Suprapubic skin (tissue), 4 donors: ENCODE results near the gene EME1. TPM values are rescaled to one million over a fixed set of nuclear protein-coding genes. Genes with fewer than 3 reads are reported as not detected.
A peak's percentile ranks its signal among the peaks of the same experiment; 100 is the strongest.

ENCODE experiments used
- DNase-seq, 2 donors: peaks; one replicate each; pipeline ENCODE4 v3.0.0-alpha.2; 2019; ENCODE audit warnings: low spot score in 2 of 2
- H3K27ac ChIP-seq: fragments of 200-600 bp; sonication (generic); one replicate; pipeline ENCODE4 v1.5.1; 2019
- H3K27me3 ChIP-seq: fragments of 200-600 bp; sonication (generic); one replicate; pipeline ENCODE4 v1.5.1; 2019
- H3K36me3 ChIP-seq: fragments of 200-600 bp; sonication (generic); one replicate; pipeline ENCODE4 v1.5.1; 2019
- H3K4me1 ChIP-seq: fragments of 200-600 bp; sonication (generic); one replicate; pipeline ENCODE4 v1.5.1; 2019
- H3K4me3 ChIP-seq: fragments of 200-600 bp; sonication (generic); one replicate; pipeline ENCODE4 v1.5.1; 2019; ENCODE audit warnings: mild to moderate bottlenecking
- H3K9me3 ChIP-seq: fragments of 200-600 bp; sonication (generic); one replicate; pipeline ENCODE4 v1.5.1; 2019
- EP300 ChIP-seq: sonication (generic); formaldehyde crosslinking; IDR thresholded peaks from one replicate; pipeline ENCODE4 v1.6.1; 2017; ENCODE audit warnings: antibody characterized with exemption
- POLR2A ChIP-seq, 2 donors: fragments of 450-650 bp; IDR thresholded peaks; one replicate each; pipeline ENCODE4 v1.6.1; 2017; ENCODE audit warnings: antibody characterized with exemption in 2 of 2, mild to moderate bottlenecking in 2 of 2, moderate library complexity in 2 of 2
- POLR2AphosphoS5 ChIP-seq, 3 donors: sonication (generic); formaldehyde crosslinking; IDR thresholded peaks; one replicate each; pipeline ENCODE4 v1.6.1; 2017; ENCODE audit warnings: antibody characterized with exemption in 3 of 3
- WGBS: methylation state at CpG from one replicate; pipeline ENCODE4 v1.1.5; 2018; 5-methylcytosine and 5-hydroxymethylcytosine counted together
- total RNA-seq, 4 donors: library from RNA; depleted of rRNA; stranded (reverse); fragments of >200 nt; gene quantifications; one replicate each; pipeline ENCODE4 v1.1.0, GENCODE V29; 2016

EME1 gene
- total RNA-seq, 4 donors from 2014 or later, result 0.39 to 2.5 (median 0.98) TPM

DNA sequence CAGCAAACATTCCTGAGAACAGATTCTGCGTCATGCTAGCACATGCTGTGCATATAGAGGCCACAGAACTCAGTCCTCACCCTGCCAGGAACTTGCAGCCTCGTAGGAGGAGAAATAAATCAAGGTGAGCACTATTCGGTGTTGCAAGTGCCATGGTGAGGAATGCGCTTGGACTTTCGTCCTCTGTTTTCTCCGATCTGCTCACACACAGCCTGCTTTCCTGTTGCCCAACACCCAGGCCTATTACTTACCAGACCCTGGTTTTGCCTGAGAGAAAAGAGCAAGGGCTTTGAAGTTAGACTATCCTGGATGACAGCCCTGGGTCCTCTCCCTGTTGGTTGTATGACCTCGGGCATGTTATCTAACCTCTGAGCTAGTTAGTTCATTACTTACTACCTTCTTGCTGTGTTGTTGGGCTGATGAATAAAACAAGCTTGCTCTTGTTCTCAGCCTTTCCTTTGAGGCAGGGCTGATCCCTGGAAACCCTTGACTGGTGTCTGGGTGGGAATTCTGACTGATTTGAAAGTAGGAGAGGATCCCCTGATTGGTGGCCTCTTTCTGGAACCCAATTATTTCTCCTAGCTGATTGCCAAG is 55.9 kb downstream of the EME1 start:
- TF ChIP-seq POLR2AphosphoS5 (IDR thresholded peaks at IDR 0.05), result peak in 1 of 3 donors; percentile 18
- no peak for TF ChIP-seq POLR2A (IDR thresholded peaks at IDR 0.05)
- Histone ChIP-seq H3K27ac (peak overlapping the region; percentile 84), H3K4me1 (peaks cover 70% of the 10 kb centered on the region), H3K9me3 (no peaks in the 10 kb centered on the region), H3K27me3 (no peaks in the 10 kb centered on the region), H3K4me3 (no peak overlapping the region), H3K36me3 (peaks cover 6% of the 10 kb centered on the region)
- DNase-seq, result no peak
- WGBS, result 47% methylated on average over 7 of the region's 7 CpGs

DNA sequence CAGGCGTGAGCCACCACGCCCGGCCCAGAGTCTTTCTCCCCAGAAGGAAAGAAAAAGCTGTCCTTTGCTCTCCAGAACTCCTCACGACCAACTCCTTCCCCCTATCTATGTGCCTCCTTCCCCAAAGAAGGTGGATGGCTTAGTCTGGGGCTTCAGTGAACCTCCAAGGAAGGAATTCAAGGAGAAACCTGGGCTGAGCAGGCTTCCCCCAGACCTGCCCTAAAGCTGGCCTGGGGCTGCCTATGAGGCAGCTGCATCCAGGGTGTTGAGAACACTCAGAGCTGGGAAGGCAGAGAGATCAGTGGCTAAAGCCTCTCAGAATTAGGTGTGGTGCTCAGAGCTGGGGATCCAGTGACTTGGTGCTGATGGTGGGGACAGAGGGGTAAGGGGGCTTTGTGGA is 56.8 kb downstream of the EME1 start:
- no peak for TF ChIP-seq POLR2AphosphoS5 (IDR thresholded peaks at IDR 0.05)
- no peak for TF ChIP-seq EP300
- WGBS, result 83% methylated on average over 4 of the region's 4 CpGs
- H3K36me3 ChIP-seq, result peaks cover 8% of the 10 kb centered on the region
- no peaks in the 10 kb centered on the region for H3K27me3 ChIP-seq
- H3K4me3 ChIP-seq, result no peak overlapping the region
- H3K9me3 ChIP-seq, result no peaks in the 10 kb centered on the region
- peak overlapping the region; percentile 84 for H3K27ac ChIP-seq
- H3K4me1 ChIP-seq, result peaks cover 63% of the 10 kb centered on the region
- no peak for DNase-seq

Other genes with a start within 250 kb of the EME1 start
- gene SAMD14, start 243.1 kb upstream of the EME1 start, total RNA-seq, result under 1 TPM in 1 of 4 donors, not detected in 3; 0.68 TPM
- gene PPP1R9B, start 222.6 kb upstream of the EME1 start, total RNA-seq, result 10 to 100 TPM; 21.5 to 26.2 (median 23.7) TPM
- 1 to 10 TPM; 2.1 to 5.8 (median 4.0) TPM for gene SGCA, start 207.2 kb upstream of the EME1 start, total RNA-seq
- 10 to 100 TPM; 19.2 to 56.8 (median 33.1) TPM for gene COL1A1, start 171.6 kb upstream of the EME1 start, total RNA-seq
- gene TMEM92, start 98.8 kb upstream of the EME1 start, total RNA-seq, result 1 to 10 TPM in 1 of 4 donors, not detected in 3; 1.3 TPM
- 10 to 100 TPM; 36.9 to 61.3 (median 45.5) TPM for gene XYLT2, start 27.1 kb upstream of the EME1 start, total RNA-seq
- 10 to 100 TPM; 60.3 to 87.7 (median 65.3) TPM for gene MRPL27, start within 50 bp of the EME1 start, total RNA-seq
- 10 to 100 TPM; 16.5 to 58.0 (median 39.0) TPM for gene LRRC59, start 24.3 kb downstream of the EME1 start, total RNA-seq
- gene ACSF2, start 53.0 kb downstream of the EME1 start, total RNA-seq, result 100 to 1,000 TPM in 1 of 4 donors, 10 to 100 TPM in 3; 61.2 to 164 (median 69.8) TPM
- gene CHAD, start 95.7 kb downstream of the EME1 start, total RNA-seq, result 10 to 100 TPM in 1 of 4 donors, 1 to 10 TPM in 3; 4.5 to 15.4 (median 7.2) TPM
- 10 to 100 TPM; 27.3 to 41.3 (median 30.1) TPM for gene RSAD1, start 105.6 kb downstream of the EME1 start, total RNA-seq
- 1 to 10 TPM in 2 of 4 donors, under 1 TPM in 2; 0.42 to 4.6 (median 1.3) TPM for gene MYCBPAP, start 135.2 kb downstream of the EME1 start, total RNA-seq
- gene EPN3, start 159.5 kb downstream of the EME1 start, total RNA-seq, result 100 to 1,000 TPM in 1 of 4 donors, 10 to 100 TPM in 3; 30.3 to 110 (median 78.5) TPM
- 10 to 100 TPM; 36.5 to 75.4 (median 50.9) TPM for gene SPATA20, start 173.9 kb downstream of the EME1 start, total RNA-seq
- 1 to 10 TPM; 1.1 to 9.9 (median 2.7) TPM for gene CACNA1G, start 187.5 kb downstream of the EME1 start, total RNA-seq